Measurements from ENCODE around the gene GNPDA1.
A peak's percentile ranks its signal among the peaks of the same experiment; 100 is the strongest.

Gene GNPDA1

GRCh38 chr5:142007237-142007544 lies 5.6 kb downstream of the GNPDA1 start:
- Histone ChIP-seq H3K4me3 (ENCODE audit: low read depth in 1 of 2, low read length in 1 of 2) (no peak overlapping the region), H3K27me3 (no peaks in the 10 kb centered on the region), H3K4me1 (ENCODE audit: control insufficient read depth in 1 of 2, insufficient read depth in 1 of 2, low read depth in 1 of 2, low read length in 1 of 2) (peaks cover 7 to 9% of the 10 kb centered on the region in 2 experiments), H3K27ac (peak overlapping the region; percentile 8), H3K9me3 (no peaks in the 10 kb centered on the region), H3K36me3 (peaks cover 38% of the 10 kb centered on the region)
- TF ChIP-seq CTCF (IDR thresholded peaks at IDR 0.05): no peak

- peak overlapping the region; percentile 8 for H3K27ac ChIP-seq
- no peaks in the 10 kb centered on the region for H3K9me3 ChIP-seq
- no peaks in the 10 kb centered on the region for H3K27me3 ChIP-seq
- no peak overlapping the region for H3K4me3 ChIP-seq (ENCODE audit: low read depth in 1 of 2, low read length in 1 of 2)
- peaks cover 4 to 7% of the 10 kb centered on the region in 2 experiments for H3K4me1 ChIP-seq (ENCODE audit: control insufficient read depth in 1 of 2, insufficient read depth in 1 of 2, low read depth in 1 of 2, low read length in 1 of 2)
- no peak for TF ChIP-seq CTCF (IDR thresholded peaks at IDR 0.05)
- H3K36me3 ChIP-seq: peaks cover 44% of the 10 kb centered on the region
These were observed 6.2 kb downstream of the GNPDA1 start for GRCh38 chr5:142006363-142007236.

- no peak overlapping the region for H3K4me3 ChIP-seq (ENCODE audit: low read depth in 1 of 2, low read length in 1 of 2)
- no peaks in the 10 kb centered on the region for H3K27me3 ChIP-seq
- H3K9me3 ChIP-seq: no peaks in the 10 kb centered on the region
- no peak overlapping the region for H3K27ac ChIP-seq
- peaks cover 54% of the 10 kb centered on the region for H3K36me3 ChIP-seq
- no peak for TF ChIP-seq CTCF (IDR thresholded peaks at IDR 0.05)
- peaks cover 4 to 7% of the 10 kb centered on the region in 2 experiments for H3K4me1 ChIP-seq (ENCODE audit: control insufficient read depth in 1 of 2, insufficient read depth in 1 of 2, low read depth in 1 of 2, low read length in 1 of 2)
These were observed 9.5 kb downstream of the GNPDA1 start for GRCh38 chr5:142003266-142003800.

- Histone ChIP-seq H3K4me1 (ENCODE audit: control insufficient read depth in 1 of 2, insufficient read depth in 1 of 2, low read depth in 1 of 2, low read length in 1 of 2) (no peaks in the 10 kb centered on the region), H3K4me3 (ENCODE audit: low read depth in 1 of 2, low read length in 1 of 2) (no peak overlapping the region), H3K9me3 (no peaks in the 10 kb centered on the region), H3K27ac (no peak overlapping the region), H3K36me3 (peaks cover 48% of the 10 kb centered on the region), H3K27me3 (no peaks in the 10 kb centered on the region)
- TF ChIP-seq CTCF (IDR thresholded peaks at IDR 0.05): no peak
These were observed 11.9 kb downstream of the GNPDA1 start for GRCh38 chr5:142000704-142001484.

GRCh38 chr5:142000173-142000572 lies 12.7 kb downstream of the GNPDA1 start:
- no peak overlapping the region for H3K27ac ChIP-seq
- H3K36me3 ChIP-seq: peaks cover 41% of the 10 kb centered on the region
- no peaks in the 10 kb centered on the region for H3K4me1 ChIP-seq (ENCODE audit: control insufficient read depth in 1 of 2, insufficient read depth in 1 of 2, low read depth in 1 of 2, low read length in 1 of 2)
- H3K27me3 ChIP-seq: no peaks in the 10 kb centered on the region
- no peaks in the 10 kb centered on the region for H3K9me3 ChIP-seq
- no peak overlapping the region for H3K4me3 ChIP-seq (ENCODE audit: low read depth in 1 of 2, low read length in 1 of 2)
- no peak for TF ChIP-seq CTCF (IDR thresholded peaks at IDR 0.05)
